IPS DF 6.9 (cell line): Measurements from ENCODE around the gene GRID2IP.
"Not testable (repeated sequence)": the region's sequence is repeated elsewhere in the genome, so short reads cannot be mapped to it uniquely, and the experiment has no call there.

Experiments used
- DNase-seq: peaks from one replicate; pipeline ENCODE4 v3.0.0-alpha.2; 2013; ENCODE audit warnings: low read depth, low spot score
- H3K27ac ChIP-seq: one replicate; pipeline ENCODE4 v1.5.1; 2013; ENCODE audit warnings: low read length, control low read depth
- H3K27me3 ChIP-seq: 2 replicates; pipeline ENCODE4 v1.6.1; 2013; ENCODE audit warnings: mild to moderate bottlenecking, low read length; ENCODE audit not compliant: control insufficient read depth, insufficient read depth
- H3K36me3 ChIP-seq: 2 replicates; pipeline ENCODE4 v1.6.1; 2013; ENCODE audit warnings: low read length; ENCODE audit not compliant: control insufficient read depth, insufficient read depth
- H3K4me1 ChIP-seq: 2 replicates; pipeline ENCODE4 v1.6.1; 2013; ENCODE audit warnings: low read length; ENCODE audit not compliant: control insufficient read depth, insufficient read depth
- H3K4me3 ChIP-seq: 2 replicates; pipeline ENCODE4 v1.5.1; 2013; ENCODE audit warnings: mild to moderate bottlenecking, low read length
- H3K9me3 ChIP-seq: 2 replicates; pipeline ENCODE4 v1.6.1; 2013; ENCODE audit warnings: low read length, inconsistent platforms; ENCODE audit not compliant: control insufficient read depth, insufficient read depth
- WGBS: extraction: QIAGEN DNeasy Blood & Tissue Kit; methylation state at CpG from one replicate; pipeline ENCODE4 v1.1.7; 2013; ENCODE audit warnings: mixed read lengths, missing lambda C conversion rate; ENCODE audit not compliant: insufficient read length, insufficient coverage; 5-methylcytosine and 5-hydroxymethylcytosine counted together

GRID2IP gene

DNA sequence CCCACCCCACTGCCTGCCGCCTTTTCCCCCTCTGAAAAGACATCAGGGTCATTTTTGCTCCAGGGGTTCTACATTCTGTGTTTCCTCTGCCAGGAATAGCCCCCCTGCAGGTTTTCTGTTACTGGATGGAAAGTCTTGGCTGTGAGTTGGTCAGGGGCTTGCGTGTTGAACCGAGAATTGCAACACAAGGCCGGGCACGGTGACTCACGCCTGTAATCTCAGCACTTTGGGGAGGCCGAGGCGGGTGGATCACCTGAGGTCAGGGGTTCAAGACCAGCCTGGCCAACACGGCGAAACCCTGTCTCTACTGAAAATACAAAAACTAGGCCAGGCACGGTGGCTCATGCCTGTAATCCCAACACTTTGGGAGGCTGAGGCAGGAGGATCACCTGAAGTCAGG is 101.4 kb downstream of the GRID2IP start:
- H3K27ac ChIP-seq, H3K9me3 ChIP-seq, H3K4me1 ChIP-seq, H3K27me3 ChIP-seq, H3K36me3 ChIP-seq, DNase-seq, H3K4me3 ChIP-seq: not testable (repeated sequence)
- whole genome bisulfite sequencing = no CpG with 5 or more reads among the region's 11 CpGs

DNA sequence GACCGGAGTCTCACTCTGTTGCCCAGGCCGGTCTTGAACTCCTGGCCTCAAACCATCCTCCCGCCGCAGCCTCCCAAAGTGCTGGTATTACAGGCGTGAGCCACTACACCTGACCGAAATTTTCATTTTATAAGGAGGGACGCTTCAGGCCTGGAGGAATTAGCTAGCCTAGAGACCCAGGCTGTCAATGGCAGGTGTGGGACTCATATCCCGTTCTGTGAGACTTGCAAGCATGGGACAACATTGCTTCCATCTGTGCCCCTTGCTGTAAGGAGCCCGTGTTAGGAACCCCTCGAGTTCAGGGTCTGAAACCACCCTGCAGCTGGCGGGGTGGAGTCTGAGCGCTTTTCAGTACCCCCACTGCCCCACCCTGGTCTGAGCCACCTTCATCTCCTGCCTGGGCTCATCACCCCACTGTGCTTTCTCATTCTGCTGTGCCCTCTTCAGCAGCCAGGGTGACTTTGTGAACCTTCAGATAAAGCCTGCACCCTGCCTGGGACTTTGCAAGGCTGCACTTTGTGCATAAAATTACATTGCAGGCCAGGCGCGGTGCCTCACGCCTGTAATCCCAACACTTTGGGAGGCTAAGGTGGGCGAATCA is 102.2 kb downstream of the GRID2IP start:
- Histone ChIP-seq H3K4me1 (peaks cover 2% of the 10 kb centered on the region; the same call in 1 of the 2 replicates), H3K4me3 (no peak overlapping the region), H3K27me3 (no peaks in the 10 kb centered on the region), H3K36me3 (peaks cover 7% of the 10 kb centered on the region; the same call in 1 of the 2 replicates), H3K27ac (no peak overlapping the region), H3K9me3 (no peaks in the 10 kb centered on the region)
- WGBS = no CpG with 5 or more reads among the region's 16 CpGs
- no peak for DNase-seq

DNA sequence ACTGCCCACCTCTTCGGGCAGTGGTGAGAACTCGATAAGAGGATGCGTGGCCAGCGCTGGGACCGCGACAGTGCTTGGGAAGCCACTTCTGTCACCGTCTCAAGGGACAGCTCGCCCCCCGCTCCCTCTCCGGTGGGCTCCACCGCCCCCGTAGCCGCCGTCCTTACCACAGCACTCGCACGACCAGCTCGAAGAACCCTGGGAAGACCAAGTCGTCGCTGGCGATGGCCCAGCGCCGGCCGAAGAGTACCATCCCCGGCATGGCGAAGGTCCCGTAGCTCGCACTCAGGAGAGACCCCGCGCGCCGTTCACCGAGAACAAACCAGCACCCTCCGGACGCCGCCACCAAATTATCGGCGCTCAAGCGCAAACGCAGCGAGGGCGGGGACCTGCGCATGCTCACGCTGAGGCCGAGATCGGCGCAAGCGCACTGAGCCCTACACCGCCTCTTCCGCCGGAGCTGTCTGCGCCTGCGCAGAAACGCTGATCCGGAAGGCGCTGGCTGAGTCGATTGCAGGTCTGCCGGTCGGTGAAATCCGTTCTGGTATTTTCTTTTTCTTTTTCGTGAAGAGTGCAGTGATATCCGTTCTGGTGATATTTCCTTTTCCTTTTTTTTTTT is 103.6 kb downstream of the GRID2IP start, which contains the start of gene DAGLB:
TSS of gene DAGLB (minus strand) at position 374 of the 619 bp plus-strand sequence. CDS start at position 262, 112 bp downstream.
- DNase-seq = peak; percentile 91
- H3K4me1 ChIP-seq = peaks cover 2% of the 10 kb centered on the region; the same call in 1 of the 2 replicates
- no CpG with 5 or more reads among the region's 61 CpGs for WGBS

More for the DNA sequence above, 103.6 kb downstream of the GRID2IP start, which contains the start of gene DAGLB:
- no peaks in the 10 kb centered on the region for H3K9me3 ChIP-seq
- H3K27ac ChIP-seq = no peak within 1 kb of the TSS
- H3K27me3 ChIP-seq = no peaks in the 10 kb centered on the region
- H3K4me3 ChIP-seq = peak within 1 kb of the TSS; percentile 56
- H3K36me3 ChIP-seq = peaks cover 12% of the 10 kb centered on the region; the same call in 1 of the 2 replicates
